Measurements from ENCODE around the gene NLRX1. TPM values are rescaled to one million over a fixed set of nuclear protein-coding genes. Genes with fewer than 3 reads are reported as not detected.

NLRX1 gene
- total and polyA plus RNA-seq, 9 donors, result 3.1 to 13.4 (median 7.2) TPM

GRCh38 chr11:119121008-119121810, 47.3 kb upstream of the NLRX1 start, which contains the start of gene HINFP:
HINFP (plus strand) TSS chr11:119121580; CDS start chr11:119126945, 5,365 bp downstream.
- no peaks in the 10 kb centered on the region for H3K36me3 ChIP-seq
- TF ChIP-seq, protein P1, sequence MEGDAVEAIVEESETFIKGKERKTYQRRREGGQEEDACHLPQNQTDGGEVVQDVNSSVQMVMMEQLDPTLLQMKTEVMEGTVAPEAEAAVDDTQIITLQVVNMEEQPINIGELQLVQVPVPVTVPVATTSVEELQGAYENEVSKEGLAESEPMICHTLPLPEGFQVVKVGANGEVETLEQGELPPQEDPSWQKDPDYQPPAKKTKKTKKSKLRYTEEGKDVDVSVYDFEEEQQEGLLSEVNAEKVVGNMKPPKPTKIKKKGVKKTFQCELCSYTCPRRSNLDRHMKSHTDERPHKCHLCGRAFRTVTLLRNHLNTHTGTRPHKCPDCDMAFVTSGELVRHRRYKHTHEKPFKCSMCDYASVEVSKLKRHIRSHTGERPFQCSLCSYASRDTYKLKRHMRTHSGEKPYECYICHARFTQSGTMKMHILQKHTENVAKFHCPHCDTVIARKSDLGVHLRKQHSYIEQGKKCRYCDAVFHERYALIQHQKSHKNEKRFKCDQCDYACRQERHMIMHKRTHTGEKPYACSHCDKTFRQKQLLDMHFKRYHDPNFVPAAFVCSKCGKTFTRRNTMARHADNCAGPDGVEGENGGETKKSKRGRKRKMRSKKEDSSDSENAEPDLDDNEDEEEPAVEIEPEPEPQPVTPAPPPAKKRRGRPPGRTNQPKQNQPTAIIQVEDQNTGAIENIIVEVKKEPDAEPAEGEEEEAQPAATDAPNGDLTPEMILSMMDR (IDR thresholded peaks at IDR 0.05), result no peak
- peak; percentile 69 for TF ChIP-seq POLR2A (IDR thresholded peaks at IDR 0.05)
- TF ChIP-seq EP300 (IDR thresholded peaks at IDR 0.05), result no peak
- intact Hi-C loops (cut with DNase I), result no loop called here
- peaks cover 10% of the 10 kb centered on the region for H3K4me1 ChIP-seq (ENCODE audit: insufficient read depth)
- H3K9me3 ChIP-seq, result no peaks in the 10 kb centered on the region
- H3K4me3 ChIP-seq, result peak within 1 kb of the TSS; percentile 96
- WGBS, 3 donors, result 0 to 1% (median 1%) methylated on average over 39 to 54 of the region's 54 CpGs
- peak within 1 kb of the TSS; percentile 28 to 79 for H3K27ac ChIP-seq
- DNase-seq, result peak; percentile 99 to 100 (median 100)
- H3K27me3 ChIP-seq, result no peaks in the 10 kb centered on the region

DNA sequence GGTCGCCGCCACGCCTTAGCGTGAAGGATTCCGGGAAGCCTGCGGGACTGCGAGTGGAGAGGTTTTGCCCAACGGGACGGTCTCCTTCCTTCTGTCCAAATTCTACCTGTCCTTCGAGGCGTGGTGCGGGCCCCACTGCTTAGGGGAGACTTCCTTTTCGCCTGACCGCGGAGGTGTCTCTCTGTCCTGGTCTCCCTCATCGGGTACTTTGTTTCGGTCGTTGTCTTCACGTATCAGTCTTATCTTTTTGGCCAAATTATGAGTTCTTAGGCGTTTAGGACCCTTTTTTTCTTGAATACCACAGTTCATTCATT, 46.8 kb upstream of the NLRX1 start:
- Histone ChIP-seq H3K36me3 (no peaks in the 10 kb centered on the region), H3K4me3 (peak overlapping the region; percentile 96), H3K27ac (peak overlapping the region in 1 of 2 donors; percentile 68), H3K4me1 (ENCODE audit: insufficient read depth) (peaks cover 10% of the 10 kb centered on the region), H3K27me3 (no peaks in the 10 kb centered on the region), H3K9me3 (no peaks in the 10 kb centered on the region)
- WGBS, 3 donors, result 1 to 2% (median 1%) methylated on average over 20 of the region's 20 CpGs
- intact Hi-C loops (cut with DNase I), result no loop called here
- DNase-seq, result no peak
- no peak for TF ChIP-seq POLR2A (IDR thresholded peaks at IDR 0.05)
- TF ChIP-seq, protein P1 (IDR thresholded peaks at IDR 0.05), result no peak
- no peak for TF ChIP-seq EP300 (IDR thresholded peaks at IDR 0.05)

DNA sequence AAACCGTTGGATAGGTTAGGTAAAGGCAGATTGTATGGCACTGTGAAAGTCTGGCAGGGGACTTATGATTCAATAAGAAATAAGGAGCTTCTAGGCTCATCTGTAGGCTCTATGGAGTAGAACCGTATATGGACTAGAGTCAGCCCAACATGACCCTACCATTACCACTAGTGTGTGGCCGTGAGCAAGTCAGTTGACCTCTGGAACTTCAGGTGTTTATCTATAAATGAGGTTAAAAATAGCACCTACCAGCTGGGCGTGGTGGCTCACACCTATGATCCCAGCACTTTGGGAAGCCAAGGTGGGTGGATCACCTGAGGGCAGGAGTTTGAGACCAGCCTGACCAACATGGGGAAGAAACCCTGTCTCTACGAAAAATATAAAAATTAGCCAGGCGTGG, 42.7 kb upstream of the NLRX1 start:
- Histone ChIP-seq H3K36me3 (no peaks in the 10 kb centered on the region), H3K4me1 (ENCODE audit: insufficient read depth) (peaks cover 8% of the 10 kb centered on the region), H3K27ac (no peak overlapping the region), H3K9me3 (no peaks in the 10 kb centered on the region), H3K4me3 (no peak overlapping the region), H3K27me3 (no peaks in the 10 kb centered on the region)
- no peak for DNase-seq
- no peak for TF ChIP-seq EP300 (IDR thresholded peaks at IDR 0.05)
- no peak for TF ChIP-seq POLR2A (IDR thresholded peaks at IDR 0.05)
- TF ChIP-seq, protein P1 (IDR thresholded peaks at IDR 0.05), result no peak
- intact Hi-C loops (cut with DNase I), result no loop called here
- 88 to 90% (median 88%) methylated on average over 6 of the region's 6 CpGs for WGBS, 3 donors

DNA sequence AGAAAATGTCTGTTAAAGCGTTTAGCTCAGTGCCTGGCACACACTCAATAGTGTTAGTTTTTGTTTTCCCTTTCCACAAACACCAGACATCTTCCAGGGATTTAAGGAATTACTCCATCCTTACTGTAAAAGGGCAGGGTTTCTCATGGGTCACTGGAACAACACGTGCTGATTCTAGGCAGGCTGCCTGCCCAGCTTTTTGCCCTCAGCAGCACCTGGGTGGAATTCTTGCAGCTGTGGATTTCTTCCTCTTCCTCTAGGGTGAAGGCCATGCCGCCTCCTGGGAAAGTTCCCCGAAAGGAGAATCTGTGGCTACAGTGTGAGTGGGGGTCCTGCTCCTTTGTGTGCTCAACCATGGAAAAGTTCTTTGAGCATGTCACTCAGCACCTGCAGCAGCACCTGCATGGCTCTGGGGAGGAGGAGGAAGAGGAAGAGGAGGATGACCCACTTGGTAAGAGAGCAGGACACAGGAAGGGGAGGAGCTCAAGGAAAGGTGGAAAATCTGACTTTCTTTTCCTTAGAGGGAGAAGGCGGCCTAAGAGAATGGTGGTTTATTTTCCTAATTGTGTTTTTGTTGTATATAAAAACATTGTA, 41.8 kb upstream of the NLRX1 start:
- no peaks in the 10 kb centered on the region for H3K9me3 ChIP-seq
- 30 to 47% (median 30%) methylated on average over 5 of the region's 5 CpGs for WGBS, 3 donors
- H3K27me3 ChIP-seq, result no peaks in the 10 kb centered on the region
- peaks cover 8% of the 10 kb centered on the region for H3K4me1 ChIP-seq (ENCODE audit: insufficient read depth)
- intact Hi-C loops (cut with DNase I), result no loop called here
- TF ChIP-seq, protein P1 (IDR thresholded peaks at IDR 0.05), result no peak
- no peak for TF ChIP-seq EP300 (IDR thresholded peaks at IDR 0.05)
- no peak for TF ChIP-seq POLR2A (IDR thresholded peaks at IDR 0.05)
- H3K27ac ChIP-seq, result no peak overlapping the region
- DNase-seq, result peak in 1 of 5 donors; percentile 55
- no peak overlapping the region for H3K4me3 ChIP-seq
- H3K36me3 ChIP-seq, result no peaks in the 10 kb centered on the region
